SW 1271 (cell line): ENCODE measurements around the gene ROBO2.

ENCODE experiments used
- DNase-seq, 2 experiments: peaks; one replicate each; lab custom pipeline; 2025; lab: John Stamatoyannopoulos, UW

ROBO2 gene

GRCh38 chr3:77256584-77257503, 216.9 kb downstream of the ROBO2 start:
- DNase-seq = no peak

- DNase-seq = no peak
These were observed 219.8 kb downstream of the ROBO2 start for GRCh38 chr3:77259694-77260093.

- DNase-seq = no peak
These were observed 222.5 kb downstream of the ROBO2 start for GRCh38 chr3:77262361-77262760.

DNA sequence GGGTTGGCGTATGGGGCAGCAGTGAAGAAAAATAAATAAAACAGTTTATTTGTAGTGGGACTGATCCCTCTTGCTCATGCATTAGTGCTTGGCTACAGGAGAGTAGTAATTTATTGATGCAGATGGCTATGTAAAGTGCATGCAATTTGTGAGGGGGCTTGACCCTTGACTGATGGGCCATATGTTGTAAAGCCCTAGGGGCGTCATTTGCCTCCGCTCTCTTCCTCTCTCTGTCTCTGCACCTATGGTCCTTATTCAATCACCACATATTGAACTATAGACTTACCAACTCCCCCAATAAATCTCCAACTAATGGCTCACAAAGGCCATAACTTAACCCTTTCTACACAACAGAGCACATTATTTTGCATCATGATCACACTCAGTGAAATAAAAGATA, 227.7 kb downstream of the ROBO2 start:
- no peak for DNase-seq

DNA sequence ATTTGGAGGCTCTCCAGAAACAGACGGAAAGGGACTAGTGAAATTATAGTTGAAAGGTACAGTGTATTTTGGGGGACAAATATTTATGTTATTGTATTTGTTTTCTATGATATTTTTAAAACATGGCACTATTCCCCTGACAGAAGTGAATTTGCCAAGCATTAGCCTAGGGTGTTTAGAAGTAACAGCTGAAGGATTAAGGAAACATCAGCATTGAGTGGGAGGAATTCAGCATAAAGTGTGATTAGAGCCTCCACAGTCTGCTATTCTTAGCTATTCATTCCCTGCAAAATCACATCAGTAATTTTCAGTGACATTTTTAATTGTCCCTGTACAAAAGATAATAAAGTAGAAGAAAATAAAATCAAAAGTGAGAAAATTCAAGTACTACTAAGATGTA, 231.4 kb downstream of the ROBO2 start:
- DNase-seq = no peak

GRCh38 chr3:77271711-77272110, 231.8 kb downstream of the ROBO2 start:
- DNase-seq = no peak

DNA sequence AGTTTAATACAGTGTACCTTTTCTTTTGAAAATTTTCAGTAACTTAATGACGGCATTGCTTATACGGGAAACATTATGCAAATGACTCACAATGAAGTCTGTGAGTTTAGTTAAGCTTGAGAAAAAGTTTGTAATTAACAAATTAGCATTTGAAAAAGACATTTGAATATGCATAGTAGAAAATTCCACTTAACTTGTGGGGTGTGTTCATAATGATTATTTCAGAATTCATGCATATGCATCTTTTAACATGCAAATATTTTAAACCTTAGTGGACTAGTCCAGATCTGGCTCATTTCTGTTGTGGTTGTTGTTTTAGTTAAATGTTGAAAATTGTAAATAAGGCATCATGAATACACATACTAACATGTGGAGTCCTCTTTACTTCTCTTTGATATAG, 239.4 kb downstream of the ROBO2 start:
- no peak for DNase-seq

- no peak for DNase-seq
These were observed 241.8 kb downstream of the ROBO2 start for GRCh38 chr3:77281721-77282120.

- DNase-seq = no peak
These were observed 243.2 kb downstream of the ROBO2 start for GRCh38 chr3:77283108-77283507.

DNA sequence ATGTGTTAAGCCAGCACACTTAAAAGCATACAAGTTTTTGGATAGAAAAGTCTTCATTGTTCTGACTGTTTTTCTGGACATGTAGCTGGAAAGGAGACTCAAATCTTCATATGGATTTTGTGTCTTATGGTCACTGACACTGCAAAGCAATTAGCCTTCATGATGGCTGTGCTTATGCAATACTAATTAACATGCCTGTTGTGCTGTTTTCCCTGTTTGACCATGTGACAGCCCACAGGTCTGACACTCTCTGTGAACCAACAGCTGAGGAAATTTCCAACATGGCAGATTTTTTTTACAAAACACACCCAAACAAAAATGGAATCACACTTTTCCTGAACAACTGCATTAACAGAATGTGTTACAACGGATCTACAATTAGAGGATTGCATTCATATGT, 248.4 kb downstream of the ROBO2 start:
- DNase-seq = no peak

DNA sequence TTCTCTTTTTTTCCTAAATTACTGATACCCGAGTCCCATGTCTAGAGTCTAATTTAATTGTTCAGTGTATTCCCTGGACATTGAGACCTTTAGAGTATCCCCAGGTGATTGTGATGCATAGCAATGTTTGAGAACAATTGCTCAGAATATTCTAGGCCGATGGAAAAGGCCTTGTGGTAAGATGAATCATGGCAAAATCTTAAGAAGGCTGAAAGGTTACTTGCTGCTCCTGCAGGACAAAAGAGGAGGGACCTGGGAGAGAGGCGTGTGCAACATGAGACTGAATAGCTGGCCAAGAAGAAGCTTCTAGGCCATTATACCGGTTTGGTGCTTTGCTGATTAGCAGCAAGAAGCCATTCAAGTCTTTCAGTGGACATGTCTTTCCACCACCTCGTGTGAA, 256.6 kb downstream of the ROBO2 start:
- no peak for DNase-seq

DNA sequence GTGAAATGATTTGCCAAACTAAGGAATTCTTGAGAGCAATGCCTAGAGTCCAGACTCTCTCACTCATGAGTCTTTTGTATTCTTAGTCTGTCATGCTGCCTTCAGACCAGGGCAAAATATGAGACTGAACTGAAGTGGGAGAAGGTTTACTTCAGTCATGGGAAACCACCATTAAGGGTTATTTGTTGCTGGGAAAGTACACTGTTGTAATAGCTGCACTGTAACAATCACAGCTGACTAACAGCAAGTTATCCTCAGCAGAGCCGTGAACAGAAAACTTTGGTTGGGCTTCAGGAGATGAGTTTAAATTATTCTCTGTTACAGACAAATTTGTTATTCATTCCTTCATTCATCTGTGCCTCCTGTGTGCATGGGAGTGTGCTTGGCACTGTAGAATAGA, 258.5 kb downstream of the ROBO2 start:
- no peak for DNase-seq

DNA sequence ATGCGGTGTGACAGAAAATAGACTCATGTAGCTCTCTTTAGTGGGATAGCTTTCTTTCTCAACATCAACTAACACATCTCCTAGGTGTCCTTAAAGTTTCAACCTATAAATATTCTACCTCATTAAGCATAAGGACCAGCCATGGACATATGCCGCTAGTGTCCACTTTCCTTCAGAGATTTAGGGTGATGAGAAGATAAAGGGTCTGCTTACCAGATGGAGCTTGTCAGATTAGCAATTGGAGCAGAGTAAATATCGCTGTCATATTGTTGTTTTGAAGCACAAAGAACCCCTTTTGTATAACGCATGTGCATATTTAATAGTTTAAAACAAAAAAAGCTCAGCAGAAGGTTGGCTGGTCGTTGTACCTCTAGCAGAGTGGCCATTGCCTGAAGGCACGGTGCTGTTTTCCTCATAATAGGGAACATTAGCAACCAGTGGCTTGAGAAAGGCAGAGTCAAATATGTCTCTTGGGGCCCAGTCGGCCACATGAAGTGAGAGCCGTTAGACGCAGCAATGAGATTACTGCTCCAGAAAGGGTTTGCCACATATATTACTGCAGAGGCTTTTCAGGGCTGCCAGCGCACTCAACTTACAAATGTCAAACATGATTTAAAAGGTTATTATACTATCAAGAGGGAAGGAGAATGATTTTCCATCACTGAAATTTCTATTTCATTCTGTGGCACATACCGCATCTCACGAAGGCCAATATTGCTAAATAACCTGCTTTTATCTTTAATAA, 264.2 kb downstream of the ROBO2 start:
- DNase-seq = no peak

DNA sequence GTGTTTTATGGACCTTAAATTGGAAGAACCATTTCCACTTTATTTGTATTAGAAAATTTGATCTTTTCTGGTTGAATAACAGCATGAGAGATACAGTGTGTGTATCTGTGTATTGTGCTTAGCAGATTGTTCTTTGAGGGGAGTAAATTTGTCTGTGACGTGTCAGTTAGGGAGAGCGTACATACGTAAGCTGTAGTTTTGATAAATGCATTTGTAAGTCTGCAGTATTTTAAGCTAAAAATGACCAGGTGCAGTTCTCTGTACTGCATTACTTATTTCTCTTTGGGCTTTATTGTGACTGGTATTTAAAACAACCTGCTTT, 264.8 kb downstream of the ROBO2 start:
- no peak for DNase-seq

DNA sequence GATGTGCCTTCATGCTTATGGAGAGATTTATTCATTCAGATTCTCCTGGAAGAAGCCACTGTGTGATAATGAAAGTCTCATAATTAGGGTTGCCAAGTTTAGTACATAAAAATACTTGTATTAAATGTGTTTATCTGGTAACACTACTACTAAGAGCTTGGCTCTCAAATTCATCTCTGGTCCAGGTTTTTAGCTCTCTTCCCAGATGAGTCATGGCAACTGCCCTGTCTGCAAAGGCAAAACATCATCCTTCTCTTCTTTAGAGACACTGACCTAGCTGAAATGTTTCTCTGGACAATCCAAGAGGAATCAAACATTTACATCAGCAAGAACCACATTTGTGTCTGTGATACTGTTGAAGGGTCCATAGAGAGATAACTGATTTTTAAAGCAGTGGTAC, 269.6 kb downstream of the ROBO2 start:
- DNase-seq = no peak

- DNase-seq = no peak
These were observed 273.9 kb downstream of the ROBO2 start for GRCh38 chr3:77313843-77314242.

GRCh38 chr3:77319711-77320110, 279.8 kb downstream of the ROBO2 start:
- DNase-seq = no peak

- DNase-seq = peak; percentile 1 to 28
These were observed 280.6 kb downstream of the ROBO2 start for GRCh38 chr3:77320514-77320913.

DNA sequence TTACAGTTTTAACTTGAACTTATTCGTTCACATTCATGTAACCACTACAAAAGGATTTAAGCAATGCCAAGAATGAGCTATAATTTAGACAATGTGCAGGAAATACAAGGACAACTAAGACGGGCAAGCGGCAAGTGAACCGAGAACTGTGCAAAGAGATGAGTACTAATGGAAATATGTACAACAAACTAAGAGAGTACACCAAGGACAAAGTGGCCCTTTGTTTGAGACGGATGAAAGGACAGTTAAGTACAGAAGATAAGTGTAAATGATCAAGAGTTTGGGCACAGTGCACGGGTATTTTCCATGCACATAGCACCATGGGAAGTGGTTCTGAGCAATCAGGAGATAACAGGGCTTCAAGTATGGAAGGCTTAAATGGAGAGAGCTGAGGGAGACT, 281.7 kb downstream of the ROBO2 start:
- DNase-seq = no peak

- no peak for DNase-seq
These were observed 283.7 kb downstream of the ROBO2 start for GRCh38 chr3:77323626-77324025.

DNA sequence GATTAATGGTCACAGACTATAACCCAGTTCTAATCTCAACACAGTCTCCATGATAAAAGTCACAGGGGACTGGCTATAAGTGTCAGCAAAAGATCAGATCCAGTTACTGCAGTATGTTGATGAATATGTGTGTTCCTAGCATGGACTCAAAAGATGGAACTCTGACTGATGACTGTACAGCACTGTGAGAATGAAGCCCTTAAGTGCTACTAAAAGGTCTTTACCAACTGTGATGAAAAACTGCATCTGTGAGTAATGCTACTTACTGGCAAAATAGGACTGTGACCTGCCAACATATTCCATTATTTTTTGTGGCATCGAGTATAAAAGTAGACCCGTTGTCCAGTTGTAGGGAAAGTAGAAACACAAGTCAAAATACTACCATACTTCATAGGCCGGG, 284.2 kb downstream of the ROBO2 start:
- no peak for DNase-seq

GRCh38 chr3:77325280-77325679, 285.4 kb downstream of the ROBO2 start:
- no peak for DNase-seq

DNA sequence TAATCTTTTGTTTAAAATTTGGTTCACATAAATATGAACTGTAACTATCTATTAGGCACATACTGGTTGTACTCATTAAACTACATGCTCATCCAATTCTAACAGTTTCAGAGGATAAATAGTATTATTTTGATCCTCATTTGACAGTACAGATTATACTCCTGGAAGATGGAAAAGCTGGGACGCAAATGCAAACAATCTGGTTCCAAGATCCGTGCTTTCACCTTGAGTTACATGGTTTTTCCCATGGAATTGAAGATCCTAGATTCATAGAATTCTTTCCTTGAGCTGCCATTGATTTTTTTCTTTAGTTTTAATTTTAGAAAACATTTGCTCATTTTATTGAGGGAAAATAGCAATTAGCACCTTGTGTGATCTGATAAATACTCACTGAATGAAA, 285.8 kb downstream of the ROBO2 start:
- no peak for DNase-seq

DNA sequence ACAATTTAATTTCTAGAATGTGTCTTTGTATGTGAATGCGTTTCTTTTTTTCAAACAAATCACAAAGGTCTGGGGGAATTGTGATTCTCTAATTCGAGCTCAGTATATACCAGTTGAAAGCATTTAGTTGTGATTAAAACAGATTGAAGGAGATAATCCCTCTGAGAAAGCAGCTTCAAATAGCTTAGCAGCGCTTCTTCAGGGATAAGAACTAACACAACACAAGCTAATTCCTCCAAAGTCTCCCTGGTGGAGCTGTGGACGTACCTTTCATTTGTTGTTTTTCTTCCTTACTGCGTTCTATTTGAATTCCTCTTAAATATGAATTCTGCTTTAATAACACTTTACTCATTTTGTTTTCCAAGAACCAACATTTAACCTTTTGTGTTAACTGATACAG, 286.7 kb downstream of the ROBO2 start:
- no peak for DNase-seq
